Stimulated activated CD4-positive, alpha-beta T cell treated with anti-CD3 and anti-CD28 coated beads, Interleukin-15, amount 100 ng/mL, for 1 hour (primary cell): ENCODE data around the gene DHRS3.

Experiments
- DNase-seq, 2 donors: peaks; one replicate each; pipeline ENCODE4 v3.0.0-alpha.2; 2020; ENCODE audit warnings: low read depth in 1 of 2, low spot score in 1 of 2

Gene DHRS3

DNA sequence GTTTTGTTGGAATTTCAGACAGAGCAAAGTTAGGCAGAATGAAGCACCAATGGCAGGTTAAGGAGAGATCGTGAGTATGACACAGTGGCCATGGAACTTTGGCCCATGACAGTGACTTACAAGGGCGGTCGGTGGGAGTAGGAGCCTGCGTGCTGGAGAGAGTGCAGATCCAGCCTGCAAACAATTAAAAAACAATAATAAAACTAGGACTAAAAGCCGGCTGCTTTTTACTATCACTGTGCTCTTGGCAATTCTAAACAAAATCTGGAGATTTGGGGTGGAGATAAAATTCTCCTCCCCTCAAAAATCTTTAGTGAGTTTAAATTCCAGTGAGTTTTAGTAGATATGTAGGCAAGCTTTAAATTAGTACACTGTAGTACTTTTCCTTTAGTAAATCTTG lies 96.9 kb downstream of the DHRS3 start:
- DNase-seq = no peak

DNA sequence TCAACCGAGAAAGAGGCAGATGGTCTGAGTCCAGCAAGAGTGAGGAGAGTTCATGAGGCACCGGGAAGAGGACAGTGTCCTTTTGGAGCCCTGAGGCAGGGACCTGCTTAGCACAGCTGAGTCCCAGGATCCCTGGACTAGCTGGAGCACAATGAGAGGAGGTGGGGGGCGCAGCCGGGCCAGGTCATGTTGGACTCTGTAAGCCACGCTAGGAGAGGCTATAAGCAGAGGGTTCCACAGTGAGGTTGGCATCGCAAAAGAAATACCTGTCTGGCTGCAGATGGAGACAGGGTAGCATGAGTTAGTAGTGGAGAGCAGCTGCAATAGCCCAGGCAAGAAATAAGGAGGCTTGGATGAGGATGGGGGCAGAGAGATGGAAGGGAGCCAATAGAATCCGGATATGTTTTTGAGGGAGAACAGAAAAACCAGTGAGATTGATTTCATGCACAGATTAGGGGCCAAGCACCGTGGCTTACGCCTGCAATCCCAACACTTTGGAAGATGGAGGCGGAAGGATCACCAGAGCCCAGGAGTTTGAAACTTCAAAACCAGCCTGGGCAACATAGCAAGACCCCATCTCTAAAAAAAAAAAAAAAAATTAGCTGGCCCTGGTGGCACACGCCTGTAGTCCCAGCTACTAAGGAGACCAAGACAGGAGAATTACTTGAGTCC lies 98.2 kb downstream of the DHRS3 start:
- no peak for DNase-seq

DNA sequence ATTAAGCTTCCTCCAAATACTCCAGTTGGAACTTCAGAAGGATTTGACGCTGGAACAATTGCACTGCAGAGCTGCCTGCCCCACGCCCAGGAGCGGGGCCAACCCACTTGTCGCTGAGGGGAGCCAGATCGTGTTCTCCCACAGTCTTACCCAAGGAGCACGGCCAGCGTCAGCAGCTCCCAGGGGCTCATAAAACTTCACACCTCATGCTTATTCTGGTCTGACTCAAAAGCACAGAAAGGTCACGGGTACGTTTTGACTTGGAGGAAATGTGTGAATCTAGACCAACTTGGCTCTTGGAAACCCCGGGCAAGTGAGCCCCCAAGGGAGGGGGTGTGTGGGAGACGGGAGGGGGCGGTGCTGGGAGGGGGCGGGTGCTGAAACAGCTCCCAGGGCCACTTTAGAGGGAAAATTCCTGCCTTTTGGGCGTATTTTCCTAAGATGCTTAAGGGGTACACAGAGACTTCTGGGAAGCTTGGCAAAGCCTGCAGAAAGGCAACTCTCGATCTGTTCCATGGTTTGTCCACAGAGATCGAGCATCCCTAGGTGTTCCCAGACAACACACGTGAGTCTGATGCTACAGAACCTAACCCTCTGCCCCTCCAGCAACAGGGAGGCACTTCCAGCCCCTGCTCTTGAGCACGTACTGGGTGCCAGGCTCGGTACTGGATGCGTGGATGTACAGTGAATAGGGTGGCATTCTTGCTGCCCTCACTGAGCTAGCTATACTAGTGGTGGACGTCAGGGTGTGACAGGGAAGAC lies 98.9 kb downstream of the DHRS3 start:
- no peak for DNase-seq
